Liver (tissue), 9 donors: ENCODE measurements around the gene C1QTNF7. TPM values are rescaled to one million over a fixed set of nuclear protein-coding genes. Genes with fewer than 3 reads are reported as not detected.

ENCODE experiments used
- DNase-seq: peaks from one replicate; pipeline ENCODE4 v3.0.0-alpha.2; 2017; ENCODE audit warnings: low spot score
- H3K27ac ChIP-seq, 2 donors: one replicate each; pipeline ENCODE4 v1.7.0; 2013; ENCODE audit warnings: inconsistent platforms in 2 of 2, low read length in 2 of 2, control low read depth in 1 of 2, low read depth in 1 of 2, mild to moderate bottlenecking in 1 of 2
- H3K27me3 ChIP-seq, 4 donors: one replicate each; pipeline versions ENCODE4 v1.6.1 to v1.7.0; 2013; ENCODE audit warnings: low read length in 3 of 4, inconsistent platforms in 1 of 4, mild to moderate bottlenecking in 1 of 4, moderate library complexity in 1 of 4; ENCODE audit not compliant: control insufficient read depth in 4 of 4, insufficient read depth in 4 of 4
- H3K36me3 ChIP-seq, 4 donors: one replicate each; pipeline versions ENCODE4 v1.6.1 to v1.7.0; 2013; ENCODE audit warnings: low read length in 3 of 4, mild to moderate bottlenecking in 3 of 4, low read depth in 1 of 4, moderate library complexity in 1 of 4; ENCODE audit not compliant: control insufficient read depth in 4 of 4, insufficient read depth in 3 of 4
- H3K4me1 ChIP-seq, 4 donors: one replicate each; pipeline versions ENCODE4 v1.6.1 to v1.7.0; 2013; ENCODE audit warnings: low read length in 3 of 4, mild to moderate bottlenecking in 3 of 4, moderate library complexity in 1 of 4; ENCODE audit not compliant: control insufficient read depth in 4 of 4, insufficient read depth in 4 of 4
- H3K4me3 ChIP-seq, 3 donors: one replicate each; pipeline versions ENCODE4 v1.6.1 to v1.7.0; 2013; ENCODE audit warnings: low read length in 3 of 3, control low read depth in 1 of 3, low read depth in 1 of 3, mild to moderate bottlenecking in 1 of 3
- H3K9ac ChIP-seq, 2 donors: one replicate each; pipeline ENCODE4 v1.7.0; 2013; ENCODE audit warnings: low read length in 2 of 2, mild to moderate bottlenecking in 2 of 2, moderate library complexity in 2 of 2, control low read depth in 1 of 2, low read depth in 1 of 2
- H3K9me3 ChIP-seq, 4 donors: one replicate each; pipeline versions ENCODE4 v1.6.1 to v1.7.0; 2013; ENCODE audit warnings: low read length in 3 of 4; ENCODE audit not compliant: control insufficient read depth in 4 of 4
- ATF3 ChIP-seq: IDR thresholded peaks from 2 replicates; pipeline ENCODE4 v1.6.1; 2016; ENCODE audit warnings: antibody characterized with exemption
- CTCF ChIP-seq: fragments of 150-350 bp; IDR thresholded peaks from 2 replicates; pipeline ENCODE4 v1.5.1; 2017; ENCODE audit warnings: improper control_type of control experiment, low read depth, low read length; ENCODE audit not compliant: missing input control
- EGR1 ChIP-seq, 2 donors: IDR thresholded peaks; 2 replicates each; pipeline ENCODE4 v1.6.1; 2016 to 2018; ENCODE audit warnings: antibody characterized with exemption in 2 of 2, low read depth in 2 of 2
- FOXA1 ChIP-seq: IDR thresholded peaks from 2 replicates; pipeline ENCODE4 v1.6.1; 2016; ENCODE audit warnings: antibody characterized with exemption
- FOXA2 ChIP-seq: IDR thresholded peaks from 2 replicates; pipeline ENCODE4 v1.6.1; 2016; ENCODE audit warnings: antibody characterized with exemption
- GABPA ChIP-seq, 2 donors: IDR thresholded peaks in 1 of 2; conservative IDR thresholded peaks in 1 of 2; 2 replicates each; pipeline ENCODE4 v1.6.1; 2016; ENCODE audit warnings: antibody characterized with exemption in 2 of 2, mild to moderate bottlenecking in 1 of 2, moderate library complexity in 1 of 2
- HNF4A ChIP-seq, 2 donors: conservative IDR thresholded peaks; 2 replicates each; pipeline ENCODE4 v1.6.1; 2016; ENCODE audit warnings: antibody characterized with exemption in 2 of 2, mild to moderate bottlenecking in 2 of 2
- HNF4G ChIP-seq: IDR thresholded peaks from 2 replicates; pipeline ENCODE4 v1.6.1; 2016; ENCODE audit warnings: antibody characterized with exemption
- JUND ChIP-seq, 2 donors: IDR thresholded peaks; 2 replicates each; pipeline ENCODE4 v1.6.1; 2016; ENCODE audit warnings: antibody characterized with exemption in 2 of 2
- MAX ChIP-seq: IDR thresholded peaks from 2 replicates; pipeline ENCODE4 v1.6.1; 2016; ENCODE audit warnings: antibody characterized with exemption
- NR2F2 ChIP-seq: IDR thresholded peaks from 2 replicates; pipeline ENCODE4 v1.6.1; 2016; ENCODE audit warnings: antibody characterized with exemption
- RAD21 ChIP-seq, 2 donors: IDR thresholded peaks; 2 replicates each; pipeline ENCODE4 v1.6.1; 2016; ENCODE audit warnings: antibody characterized with exemption in 2 of 2, mild to moderate bottlenecking in 2 of 2
- REST ChIP-seq: IDR thresholded peaks from 2 replicates; pipeline ENCODE4 v1.6.1; 2016; ENCODE audit warnings: antibody characterized with exemption, mild to moderate bottlenecking
- RXRA ChIP-seq, 2 donors: IDR thresholded peaks; 2 replicates each; pipeline ENCODE4 v1.6.1; 2017 to 2018; ENCODE audit warnings: antibody characterized with exemption in 2 of 2, mild to moderate bottlenecking in 1 of 2
- SP1 ChIP-seq: IDR thresholded peaks from 2 replicates; pipeline ENCODE4 v1.6.1; 2018; ENCODE audit warnings: antibody characterized with exemption, mild to moderate bottlenecking
- TAF1 ChIP-seq: conservative IDR thresholded peaks from 2 replicates; pipeline ENCODE4 v1.6.1; 2016; ENCODE audit warnings: antibody characterized with exemption, mild to moderate bottlenecking
- YY1 ChIP-seq: IDR thresholded peaks from 2 replicates; pipeline ENCODE4 v1.6.1; 2016; ENCODE audit warnings: antibody characterized with exemption, mild to moderate bottlenecking
- ZBTB33 ChIP-seq: IDR thresholded peaks from 2 replicates; pipeline ENCODE4 v1.6.1; 2016; ENCODE audit warnings: antibody characterized with exemption
- WGBS: extraction: QIAGEN DNeasy Blood & Tissue Kit; methylation state at CpG from one replicate; pipeline ENCODE4 v1.1.7; 2013; 5-methylcytosine and 5-hydroxymethylcytosine counted together
- polyA plus RNA-seq, 2 donors: library from polyadenylated mRNA; stranded (reverse) in 1 of 2; unstranded in 1 of 2; fragments of 200-250 nt in 1 of 2; fragments of >200 nt in 1 of 2; fragmentation: Nextera tagmentation in 1 of 2; extraction: Ambion mirVana in 1 of 2; gene quantifications; one replicate each; pipeline versions ENCODE4 v1.2.1 to v1.2.3, GENCODE V29; 2013 to 2015
- total RNA-seq, 2 donors: library from RNA; depleted of rRNA; stranded (reverse); fragments of >200 nt; gene quantifications; one replicate each; pipeline ENCODE4 v1.2.3, GENCODE V29; 2014
- donor health status: healthy.
- donor health status: healthy.
- donor health status: healthy.
- donor health status: healthy.
- donor health status: healthy.

The C1QTNF7 gene
- total and polyA plus RNA-seq, 4 donors: 0.33 to 0.55 (median 0.47) TPM

GRCh38 chr4:15444879-15445547 lies 17.2 kb downstream of the C1QTNF7 start:
- Histone ChIP-seq H3K36me3 (no peaks in the 10 kb centered on the region), H3K27ac (no peak overlapping the region), H3K9ac (no peak overlapping the region), H3K27me3 (no peaks in the 10 kb centered on the region), H3K4me1 (no peaks in the 10 kb centered on the region), H3K9me3 (no peaks in the 10 kb centered on the region), H3K4me3 (no peak overlapping the region)
- WGBS: 56% methylated on average over 4 of the region's 4 CpGs
- no peak for DNase-seq
- TF ChIP-seq FOXA1 (no peak), ZBTB33 (no peak), REST (no peak), EGR1 (IDR thresholded peaks at IDR 0.05; ENCODE audit: low read depth in 2 of 2) (no peak), RXRA (IDR thresholded peaks at IDR 0.05) (no peak), HNF4G (no peak), HNF4A (conservative IDR thresholded peaks at IDR 0.05) (no peak), YY1 (no peak), TAF1 (no peak), NR2F2 (no peak), RAD21 (IDR thresholded peaks at IDR 0.05) (no peak), ATF3 (no peak), SP1 (no peak), JUND (IDR thresholded peaks at IDR 0.05) (no peak), CTCF (no peak), FOXA2 (no peak), MAX (no peak), GABPA (IDR thresholded peaks at IDR 0.05 in 1 of 2, conservative IDR thresholded peaks at IDR 0.05 in 1 of 2) (no peak)
